Measurements from ENCODE around the gene WWOX. TPM values are rescaled to one million over a fixed set of nuclear protein-coding genes. Genes with fewer than 3 reads are reported as not detected.

WWOX gene
- total RNA-seq, 1 donor from 2014 or later, result 19.2 TPM

DNA sequence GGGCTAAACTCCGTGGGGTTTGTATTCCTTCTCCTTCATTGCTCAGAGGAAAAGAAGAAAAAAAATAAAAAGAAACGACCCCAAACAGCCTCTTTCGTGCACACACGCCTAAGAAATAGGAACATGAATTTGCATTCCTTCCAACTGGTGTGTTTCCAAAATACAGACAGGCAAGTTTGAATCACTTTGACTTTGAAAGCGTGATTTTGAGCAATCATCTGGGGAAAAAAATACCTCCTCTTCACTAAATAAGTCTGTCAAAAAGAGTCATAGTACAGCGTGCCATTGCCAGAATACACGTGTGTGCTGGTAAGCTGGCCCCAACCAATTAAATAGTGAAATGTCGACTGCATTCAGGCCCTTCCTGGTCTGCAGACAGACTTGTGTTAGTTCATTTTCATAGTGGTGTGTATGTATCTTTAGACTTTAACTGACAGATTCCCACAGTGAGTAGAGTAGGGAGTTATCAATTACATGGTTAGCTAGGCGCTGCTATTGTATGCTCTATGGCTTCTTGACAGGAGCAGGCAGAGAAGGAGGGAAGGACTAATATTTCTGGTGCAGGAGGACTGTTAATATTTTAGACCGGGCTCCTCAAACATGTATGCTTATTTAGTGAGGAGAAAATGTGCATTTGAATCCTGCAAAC is 882.8 kb downstream of the WWOX start:
- intact Hi-C loops (cut with DNase I), result no loop called here
- Histone ChIP-seq H3K27ac (no peak overlapping the region), H3K4me3 (no peak overlapping the region), H3K36me3 (no peaks in the 10 kb centered on the region), H3K4me1 (no peaks in the 10 kb centered on the region), H3K27me3 (ENCODE audit: low read depth) (no peaks in the 10 kb centered on the region), H3K9me3 (no peaks in the 10 kb centered on the region)
- ATAC-seq, result no peak
- TF ChIP-seq, protein P1, sequence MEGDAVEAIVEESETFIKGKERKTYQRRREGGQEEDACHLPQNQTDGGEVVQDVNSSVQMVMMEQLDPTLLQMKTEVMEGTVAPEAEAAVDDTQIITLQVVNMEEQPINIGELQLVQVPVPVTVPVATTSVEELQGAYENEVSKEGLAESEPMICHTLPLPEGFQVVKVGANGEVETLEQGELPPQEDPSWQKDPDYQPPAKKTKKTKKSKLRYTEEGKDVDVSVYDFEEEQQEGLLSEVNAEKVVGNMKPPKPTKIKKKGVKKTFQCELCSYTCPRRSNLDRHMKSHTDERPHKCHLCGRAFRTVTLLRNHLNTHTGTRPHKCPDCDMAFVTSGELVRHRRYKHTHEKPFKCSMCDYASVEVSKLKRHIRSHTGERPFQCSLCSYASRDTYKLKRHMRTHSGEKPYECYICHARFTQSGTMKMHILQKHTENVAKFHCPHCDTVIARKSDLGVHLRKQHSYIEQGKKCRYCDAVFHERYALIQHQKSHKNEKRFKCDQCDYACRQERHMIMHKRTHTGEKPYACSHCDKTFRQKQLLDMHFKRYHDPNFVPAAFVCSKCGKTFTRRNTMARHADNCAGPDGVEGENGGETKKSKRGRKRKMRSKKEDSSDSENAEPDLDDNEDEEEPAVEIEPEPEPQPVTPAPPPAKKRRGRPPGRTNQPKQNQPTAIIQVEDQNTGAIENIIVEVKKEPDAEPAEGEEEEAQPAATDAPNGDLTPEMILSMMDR (IDR thresholded peaks at IDR 0.05), result no peak
- no peak for DNase-seq

DNA sequence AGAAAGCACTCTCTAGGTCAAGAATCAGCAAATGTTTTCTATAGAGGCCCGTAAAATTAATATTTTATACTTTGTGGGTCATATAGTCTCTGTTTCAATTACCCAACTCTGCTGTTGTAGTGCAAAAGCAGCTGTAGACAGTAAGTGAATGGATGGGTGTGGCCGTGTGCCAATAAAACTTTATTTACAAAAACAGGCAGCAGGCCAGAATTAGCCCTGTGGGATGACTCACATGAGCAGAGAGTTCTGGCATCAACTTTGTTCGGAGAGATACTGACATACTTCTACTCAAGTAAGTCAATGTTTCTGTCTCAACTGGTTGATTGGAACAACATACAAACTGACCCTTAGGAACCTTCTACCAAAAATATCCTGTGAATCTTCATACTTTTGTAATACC is 884.9 kb downstream of the WWOX start:
- TF ChIP-seq, protein P1 (IDR thresholded peaks at IDR 0.05), result no peak
- no peak overlapping the region for H3K4me3 ChIP-seq
- DNase-seq, result no peak
- no peaks in the 10 kb centered on the region for H3K4me1 ChIP-seq
- H3K36me3 ChIP-seq, result no peaks in the 10 kb centered on the region
- H3K27ac ChIP-seq, result no peak overlapping the region
- intact Hi-C loops (cut with DNase I), result no loop called here
- H3K27me3 ChIP-seq (ENCODE audit: low read depth), result no peaks in the 10 kb centered on the region
- ATAC-seq, result no peak
- H3K9me3 ChIP-seq, result no peaks in the 10 kb centered on the region

GRCh38 chr16:78984887-78985464 is 885.5 kb downstream of the WWOX start:
- Histone ChIP-seq H3K9me3 (no peaks in the 10 kb centered on the region), H3K36me3 (no peaks in the 10 kb centered on the region), H3K27me3 (ENCODE audit: low read depth) (no peaks in the 10 kb centered on the region), H3K4me3 (no peak overlapping the region), H3K27ac (no peak overlapping the region), H3K4me1 (no peaks in the 10 kb centered on the region)
- intact Hi-C loops (cut with DNase I), result no loop called here
- DNase-seq (no peak), ATAC-seq (no peak)
- TF ChIP-seq, protein P1 (IDR thresholded peaks at IDR 0.05), result no peak

DNA sequence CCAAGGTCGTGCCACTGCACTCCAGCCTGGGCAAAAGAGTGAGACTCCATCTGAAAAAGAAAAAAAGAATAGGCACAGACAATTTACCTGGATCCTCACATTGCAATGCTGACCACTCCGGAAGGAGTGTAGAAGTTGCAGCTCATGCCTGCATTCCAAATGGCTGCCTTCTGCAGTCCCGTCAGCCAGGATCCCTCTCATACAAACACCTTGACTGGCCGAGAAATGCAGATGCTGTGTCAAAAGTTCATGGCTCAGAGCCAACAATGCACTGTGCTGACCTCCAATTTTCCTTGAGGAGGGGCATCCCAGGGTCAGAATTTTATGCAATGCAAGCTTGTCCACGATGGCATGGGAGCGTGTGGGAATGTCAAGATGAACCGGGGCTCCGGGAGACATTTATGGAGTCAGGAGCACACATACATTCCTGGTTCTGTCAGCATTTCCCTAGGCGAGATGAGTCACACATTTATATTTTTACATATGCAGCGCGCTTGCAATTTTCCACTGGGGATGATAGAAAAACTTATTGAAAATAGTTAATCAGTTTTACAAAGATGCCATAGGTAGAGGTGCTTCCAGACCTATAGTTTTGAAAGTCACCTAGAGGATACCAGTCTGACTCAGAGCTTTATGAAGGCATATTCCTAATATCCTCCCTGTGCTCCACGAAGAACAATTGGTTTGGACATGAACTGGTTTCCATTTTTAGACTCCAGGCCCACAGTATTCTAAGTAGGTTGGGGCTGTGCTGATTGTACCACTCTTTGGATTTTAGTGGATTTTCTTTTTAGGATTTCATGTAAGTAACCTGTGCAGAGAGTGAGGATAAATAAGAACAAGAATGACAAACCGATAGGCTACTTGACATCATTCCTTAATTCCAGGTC is 886.5 kb downstream of the WWOX start:
- no peaks in the 10 kb centered on the region for H3K4me1 ChIP-seq
- intact Hi-C loops (cut with DNase I), result no loop called here
- H3K27ac ChIP-seq, result no peak overlapping the region
- no peak for DNase-seq
- H3K36me3 ChIP-seq, result no peaks in the 10 kb centered on the region
- H3K9me3 ChIP-seq, result no peaks in the 10 kb centered on the region
- H3K4me3 ChIP-seq, result no peak overlapping the region
- no peak for ATAC-seq
- TF ChIP-seq, protein P1 (IDR thresholded peaks at IDR 0.05), result no peak
- no peaks in the 10 kb centered on the region for H3K27me3 ChIP-seq (ENCODE audit: low read depth)

DNA sequence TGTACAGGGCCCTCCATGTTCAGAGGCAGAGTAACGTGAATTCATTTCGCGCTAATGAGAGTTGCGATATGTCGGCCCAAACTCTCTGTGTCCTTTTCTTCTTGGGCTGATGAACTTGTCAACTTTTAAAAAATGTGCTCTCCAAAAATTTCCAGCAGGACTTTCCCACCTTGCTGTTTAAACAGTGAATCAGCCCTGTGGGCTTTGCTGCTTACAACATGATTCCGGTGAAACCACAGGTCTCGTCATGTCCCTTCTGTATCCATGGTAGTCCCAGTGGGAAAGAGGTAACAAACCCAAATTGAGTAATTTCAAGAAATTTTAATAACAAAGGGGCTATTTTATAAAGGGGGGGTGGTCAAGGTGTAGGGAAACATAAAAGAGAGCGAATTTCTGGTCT is 888.2 kb downstream of the WWOX start:
- H3K4me3 ChIP-seq, result no peak overlapping the region
- no peaks in the 10 kb centered on the region for H3K36me3 ChIP-seq
- DNase-seq, result no peak
- no peaks in the 10 kb centered on the region for H3K9me3 ChIP-seq
- no peak for ATAC-seq
- TF ChIP-seq, protein P1 (IDR thresholded peaks at IDR 0.05), result no peak
- H3K4me1 ChIP-seq, result no peaks in the 10 kb centered on the region
- no peaks in the 10 kb centered on the region for H3K27me3 ChIP-seq (ENCODE audit: low read depth)
- intact Hi-C loops (cut with DNase I), result no loop called here
- H3K27ac ChIP-seq, result no peak overlapping the region

All from lower lobe of right lung (tissue), 2 donors.